H54 (cell line): ENCODE data around the gene CLTCL1.

Source experiments
- DNase-seq: peaks from one replicate; pipeline ENCODE4 v3.0.0; 2011; ENCODE audit warnings: low spot score, mixed read lengths; ENCODE audit not compliant: insufficient read length
- FAIRE-seq: peaks from 3 replicates; lab custom pipeline; 2011; peaks lifted over from hg19 to GRCh38; lab: Jason Lieb, UNC
- POLR2A ChIP-seq: IDR thresholded peaks from 2 replicates; pipeline ENCODE4 v1.6.1; 2011; ENCODE audit warnings: low read depth, mild to moderate bottlenecking, low read length

CLTCL1 gene

DNA sequence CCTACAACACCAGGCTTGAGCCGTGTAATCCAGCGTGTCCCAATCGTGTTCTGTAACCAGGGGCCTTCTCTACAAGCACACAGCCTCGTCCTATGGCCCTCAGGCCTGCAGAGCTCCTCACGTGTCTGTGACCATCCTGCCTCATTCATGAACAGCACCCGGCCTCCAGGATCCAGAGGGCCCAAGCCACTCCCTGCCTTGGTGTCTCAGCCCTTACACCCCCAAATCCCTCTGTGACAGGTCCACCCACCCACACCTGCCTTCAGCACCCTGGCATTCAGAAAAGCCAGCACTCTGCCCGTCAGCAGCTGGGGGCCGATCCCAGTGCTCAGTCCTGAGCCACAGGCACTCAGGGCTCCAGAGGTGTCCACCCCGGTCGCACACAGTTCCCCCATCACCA lies 154.6 kb downstream of the CLTCL1 start:
- FAIRE-seq: no peak
- no peak for DNase-seq
- no peak for TF ChIP-seq POLR2A

GRCh38 chr22:19134874-19135273 lies 156.6 kb downstream of the CLTCL1 start:
- no peak for TF ChIP-seq POLR2A
- no peak for FAIRE-seq
- no peak for DNase-seq

DNA sequence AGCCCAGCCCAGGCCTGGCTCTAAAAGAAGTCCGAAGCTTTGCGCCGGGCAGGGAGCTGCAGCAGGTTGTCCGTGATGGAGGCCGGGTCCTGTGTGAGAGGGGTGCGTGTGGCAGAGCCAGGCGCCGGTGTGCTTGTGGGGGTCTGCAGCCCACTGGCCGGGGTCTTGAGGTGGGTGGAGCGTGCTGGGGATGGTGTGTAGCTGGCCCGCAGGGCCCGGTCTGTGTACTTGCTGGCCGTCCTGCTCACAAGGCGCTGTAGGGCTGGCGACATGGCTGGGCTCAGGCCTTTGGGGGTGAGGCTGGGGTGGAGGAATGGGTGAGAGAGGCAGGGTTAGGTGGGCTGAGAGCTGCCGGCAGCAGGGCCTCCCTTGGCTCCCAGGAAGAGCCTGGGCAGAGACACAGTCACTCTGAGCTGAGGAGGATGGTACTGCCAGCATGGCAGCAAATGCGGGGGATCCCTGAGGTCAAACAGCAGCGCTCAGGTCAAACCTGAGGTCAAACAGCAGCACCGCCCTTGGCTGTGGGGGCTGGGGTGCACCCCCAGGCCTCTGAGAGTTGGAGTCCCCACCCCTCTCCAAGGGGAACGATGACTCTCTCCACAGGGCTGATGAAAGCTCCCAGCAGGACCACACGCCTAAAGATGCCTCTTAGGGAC lies 157.2 kb downstream of the CLTCL1 start:
- DNase-seq (no peak), FAIRE-seq (no peak)
- TF ChIP-seq POLR2A: no peak

GRCh38 chr22:19133561-19133960 lies 158.0 kb downstream of the CLTCL1 start:
- no peak for TF ChIP-seq POLR2A
- FAIRE-seq (no peak), DNase-seq (no peak)

- TF ChIP-seq POLR2A: no peak
- FAIRE-seq (no peak), DNase-seq (no peak)
Observed at GRCh38 chr22:19132693-19133400, 158.7 kb downstream of the CLTCL1 start.

- no peak for TF ChIP-seq POLR2A
- DNase-seq (no peak), FAIRE-seq (no peak)
Observed at GRCh38 chr22:19132153-19132552, 159.4 kb downstream of the CLTCL1 start.

GRCh38 chr22:19131685-19132015 lies 159.9 kb downstream of the CLTCL1 start:
- no peak for DNase-seq
- FAIRE-seq: no peak
- TF ChIP-seq POLR2A: no peak

DNA sequence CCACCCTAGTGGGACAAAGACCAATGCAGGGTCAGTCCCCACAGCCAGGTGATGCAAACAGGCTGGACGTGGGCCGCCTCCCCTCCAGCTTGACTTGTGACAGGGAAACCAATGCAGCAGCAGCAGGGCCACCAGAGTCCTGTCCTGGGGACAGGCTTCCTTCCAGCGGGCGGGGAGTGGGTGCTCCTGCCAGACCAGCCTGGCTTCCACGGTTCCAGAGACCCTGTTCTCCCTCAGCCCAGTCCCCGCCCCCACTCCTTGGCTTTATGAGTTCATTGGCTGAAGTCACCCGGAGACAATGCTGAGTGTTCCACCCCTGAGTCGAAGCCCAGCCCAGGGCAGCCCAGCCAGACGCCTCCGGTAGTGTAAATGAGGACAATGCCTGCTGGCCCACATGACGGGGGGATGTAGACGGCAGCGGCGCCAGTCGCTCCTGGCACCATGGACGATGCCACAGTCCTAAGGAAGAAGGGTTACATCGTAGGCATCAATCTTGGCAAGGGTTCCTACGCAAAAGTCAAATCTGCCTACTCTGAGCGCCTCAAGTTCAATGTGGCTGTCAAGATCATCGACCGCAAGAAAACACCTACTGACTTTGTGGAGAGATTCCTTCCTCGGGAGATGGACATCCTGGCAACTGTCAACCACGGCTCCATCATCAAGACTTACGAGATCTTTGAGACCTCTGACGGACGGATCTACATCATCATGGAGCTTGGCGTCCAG lies 160.4 kb downstream of the CLTCL1 start, which contains the start of gene TSSK2:
Gene TSSK2 (plus strand): TSS at position 350 of the 726 bp plus-strand sequence. CDS start 92 bp downstream, at position 442.
- no peak for TF ChIP-seq POLR2A
- no peak for DNase-seq
- FAIRE-seq: no peak

DNA sequence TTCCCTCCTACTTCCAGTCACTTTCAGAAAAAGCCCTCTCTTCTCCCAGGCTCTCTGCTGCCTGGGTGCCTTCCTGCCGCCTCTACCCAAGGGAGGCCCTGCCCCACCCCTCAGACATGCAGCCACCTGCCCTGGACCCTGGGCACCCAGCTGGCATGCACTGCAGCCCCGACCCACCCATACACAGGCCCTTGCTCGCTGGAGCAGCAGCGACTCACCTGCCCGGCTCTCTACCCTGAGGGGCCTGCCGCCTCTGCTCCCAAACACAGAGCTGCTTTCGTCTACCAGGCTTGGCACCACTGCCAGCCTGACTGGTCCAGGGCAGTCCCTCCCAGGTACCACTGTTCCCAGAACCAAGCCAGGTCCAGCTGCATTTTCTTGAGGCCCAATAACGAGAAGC lies 161.6 kb downstream of the CLTCL1 start:
- DNase-seq: no peak
- no peak for TF ChIP-seq POLR2A
- no peak for FAIRE-seq
